Measurements from ENCODE around the gene SARM1.

GRCh38 chr17:28348979-28349378, 22.5 kb upstream of the SARM1 start:
- no peak for TF ChIP-seq CTCF (conservative IDR thresholded peaks at IDR 0.05)
- no peak for TF ChIP-seq EZH2 (IDR thresholded peaks at IDR 0.05; ENCODE audit: low read depth)

All from PC-9 (cell line).